ENCODE data around the gene OR1I1.
A peak's percentile ranks its signal among the peaks of the same experiment; 100 is the strongest.

OR1I1 gene

GRCh38 chr19:15098460-15098859 is 16.4 kb downstream of the OR1I1 start:
- no peak for DNase-seq (ENCODE audit: low read depth in 2 of 2)

DNA sequence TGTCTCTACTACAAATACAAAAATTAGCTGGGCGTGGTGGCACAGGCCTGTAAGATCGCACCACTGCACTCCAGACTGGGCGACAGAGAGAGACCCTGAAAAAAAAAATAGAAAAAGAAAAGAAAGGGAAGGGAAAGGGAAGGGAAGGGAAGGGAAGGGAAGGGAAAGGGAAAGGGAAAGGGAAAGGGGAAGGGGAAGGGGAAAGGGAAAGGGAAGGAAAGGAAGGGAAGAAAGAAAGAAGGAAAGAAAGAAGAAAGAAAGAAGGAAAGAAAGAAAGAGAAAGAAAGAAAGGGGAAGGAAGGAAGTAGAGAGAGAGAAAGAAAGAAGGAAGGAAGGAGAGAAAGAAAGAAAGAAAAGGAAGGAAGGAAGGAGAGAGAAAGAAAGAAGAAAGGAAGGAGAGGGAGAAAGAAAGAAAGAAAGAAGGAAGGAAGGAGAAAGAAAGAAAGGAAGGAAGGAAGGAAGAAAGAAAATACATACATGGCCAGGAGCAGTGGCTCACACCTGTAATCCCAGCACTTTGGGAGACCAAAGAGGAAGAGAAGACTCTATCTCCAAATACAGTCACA is 17.1 kb downstream of the OR1I1 start:
- DNase-seq (ENCODE audit: low read depth in 2 of 2): no peak

DNA sequence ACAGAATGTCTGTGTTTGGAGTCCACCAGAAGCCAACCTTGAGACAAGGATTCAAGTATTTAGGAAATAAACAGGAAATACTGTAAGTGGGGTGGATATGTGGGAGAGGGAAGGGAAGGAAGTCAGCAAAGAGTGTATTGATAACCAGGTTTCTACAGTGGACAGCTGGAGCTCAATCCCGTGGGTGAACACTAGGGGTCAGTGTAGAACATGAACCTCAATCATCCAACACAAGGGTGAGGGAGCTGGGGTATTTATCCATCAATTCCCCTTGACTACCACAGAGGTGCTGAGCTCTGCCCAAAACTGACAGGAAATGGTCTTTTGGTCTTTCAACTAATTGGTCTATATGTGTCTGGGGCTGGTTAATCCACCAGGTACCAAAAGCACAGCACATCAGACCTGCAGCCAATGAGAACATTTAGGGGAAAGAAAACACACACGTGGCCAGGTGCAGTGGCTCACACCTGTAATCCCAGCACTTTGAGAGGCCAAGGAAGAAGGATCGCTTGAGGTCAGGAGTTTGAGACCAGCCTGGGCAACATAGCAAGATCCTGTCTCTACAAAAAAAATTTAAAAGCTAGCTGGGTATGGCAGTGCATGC is 19.6 kb downstream of the OR1I1 start:
- DNase-seq (ENCODE audit: low read depth in 2 of 2): no peak

DNA sequence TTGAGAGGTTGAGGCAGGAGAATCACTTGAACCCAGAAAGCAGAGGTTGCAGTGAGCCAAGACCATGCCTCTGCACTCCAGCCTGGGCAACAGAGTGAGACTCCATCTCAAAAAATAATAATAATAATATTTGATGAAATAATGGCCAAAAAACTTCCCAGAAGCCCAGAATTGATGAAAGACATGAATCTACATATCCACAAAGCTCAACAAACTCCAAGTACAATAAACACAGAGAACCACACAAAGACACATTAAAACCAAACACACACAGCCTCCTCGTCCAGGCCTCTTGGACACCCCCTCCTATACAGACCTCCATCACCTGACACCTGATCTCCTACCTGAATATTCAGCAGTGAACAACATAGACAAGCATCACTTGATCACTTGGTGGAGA is 22.0 kb downstream of the OR1I1 start:
- no peak for DNase-seq (ENCODE audit: low read depth in 2 of 2)

DNA sequence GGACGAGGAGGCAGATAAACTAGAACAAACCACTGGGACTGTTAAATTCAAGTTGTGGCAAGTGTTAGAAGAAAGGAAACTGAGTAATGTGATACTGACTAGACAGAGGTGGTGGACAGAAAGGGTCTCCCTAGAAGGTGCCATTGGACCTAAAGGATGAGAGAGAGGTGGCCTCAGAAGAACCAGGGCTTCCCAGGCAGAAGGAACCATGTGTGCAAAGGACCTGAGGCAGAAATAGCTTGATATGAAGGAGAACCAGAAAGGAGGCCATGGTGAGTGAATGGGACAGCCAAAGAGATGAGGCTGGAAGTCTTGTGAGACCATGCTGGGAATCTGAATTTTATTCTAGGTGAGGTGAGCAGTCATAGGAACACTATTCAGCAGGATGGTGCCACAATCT is 22.4 kb downstream of the OR1I1 start:
- DNase-seq (ENCODE audit: low read depth in 2 of 2): no peak

DNA sequence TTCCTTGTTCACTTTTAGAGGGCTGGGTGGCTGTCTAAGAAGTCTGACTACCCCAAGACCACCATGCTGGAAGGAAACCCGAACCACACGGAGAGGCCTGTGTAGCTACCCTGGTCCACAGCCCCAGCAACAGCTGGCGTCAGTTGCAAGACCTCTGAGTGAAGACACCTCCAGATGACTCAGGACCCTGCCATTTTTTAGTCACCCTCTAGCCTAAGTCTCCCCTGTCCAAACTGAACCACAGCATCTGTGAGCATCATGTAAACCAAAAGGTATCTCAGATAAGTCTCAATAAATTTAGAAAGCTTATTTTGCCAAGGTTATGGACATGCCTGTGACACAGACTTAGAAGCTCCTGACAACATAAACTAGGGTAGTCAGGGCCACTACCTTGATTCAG is 23.0 kb downstream of the OR1I1 start:
- no peak for DNase-seq (ENCODE audit: low read depth in 2 of 2)

DNA sequence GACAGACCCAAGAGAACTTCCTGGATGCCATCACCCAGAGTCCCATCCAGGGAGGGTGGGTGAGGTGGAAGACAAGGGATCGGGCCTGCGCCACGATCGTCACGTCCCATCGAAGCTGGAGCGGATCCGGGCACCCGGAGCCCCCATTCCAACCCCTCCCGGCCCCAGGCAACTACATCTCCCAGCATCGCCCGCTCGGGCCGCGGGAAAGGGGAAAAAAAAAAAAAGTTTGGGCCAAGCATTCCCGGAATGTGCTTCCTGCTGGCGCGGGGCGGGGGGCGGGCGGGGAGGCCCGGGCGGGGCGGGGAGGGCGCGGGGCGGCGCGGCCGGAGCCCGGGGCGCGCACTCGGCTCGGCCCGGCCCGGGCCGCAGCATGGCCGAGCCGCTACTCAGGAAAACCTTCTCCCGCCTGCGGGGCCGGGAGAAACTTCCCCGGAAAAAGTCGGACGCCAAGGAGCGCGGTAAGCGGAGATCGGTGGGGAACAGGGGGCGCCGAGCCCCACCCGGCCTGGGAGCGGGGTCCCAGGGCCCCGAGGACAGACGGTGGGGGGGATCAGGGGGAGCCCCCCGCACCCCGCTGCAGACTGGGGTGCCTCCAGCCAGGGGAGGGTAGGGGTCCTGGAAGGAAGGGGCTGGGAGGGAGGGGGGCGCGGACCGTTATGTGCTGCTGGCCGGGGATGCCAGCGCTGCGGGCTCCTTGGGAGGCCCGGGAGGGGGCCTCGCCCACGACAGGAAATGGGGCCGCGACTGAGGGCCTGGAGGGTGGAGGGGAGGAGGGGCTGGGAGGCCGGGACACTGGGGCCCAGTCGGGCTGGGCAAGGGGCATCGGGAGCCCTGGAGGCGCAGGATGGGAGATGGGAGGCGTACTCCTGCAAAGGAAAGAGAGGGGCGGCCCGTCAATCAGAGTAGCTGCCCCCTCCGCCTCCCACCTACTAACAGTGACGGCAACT is 25.3 kb downstream of the OR1I1 start, which contains the start of gene SYDE1:
Gene SYDE1 (plus strand): TSS at position 341 of the 950 bp plus-strand sequence. CDS start 33 bp downstream, at position 374.
- peak; percentile 71 for DNase-seq (ENCODE audit: low read depth in 2 of 2)

DNA sequence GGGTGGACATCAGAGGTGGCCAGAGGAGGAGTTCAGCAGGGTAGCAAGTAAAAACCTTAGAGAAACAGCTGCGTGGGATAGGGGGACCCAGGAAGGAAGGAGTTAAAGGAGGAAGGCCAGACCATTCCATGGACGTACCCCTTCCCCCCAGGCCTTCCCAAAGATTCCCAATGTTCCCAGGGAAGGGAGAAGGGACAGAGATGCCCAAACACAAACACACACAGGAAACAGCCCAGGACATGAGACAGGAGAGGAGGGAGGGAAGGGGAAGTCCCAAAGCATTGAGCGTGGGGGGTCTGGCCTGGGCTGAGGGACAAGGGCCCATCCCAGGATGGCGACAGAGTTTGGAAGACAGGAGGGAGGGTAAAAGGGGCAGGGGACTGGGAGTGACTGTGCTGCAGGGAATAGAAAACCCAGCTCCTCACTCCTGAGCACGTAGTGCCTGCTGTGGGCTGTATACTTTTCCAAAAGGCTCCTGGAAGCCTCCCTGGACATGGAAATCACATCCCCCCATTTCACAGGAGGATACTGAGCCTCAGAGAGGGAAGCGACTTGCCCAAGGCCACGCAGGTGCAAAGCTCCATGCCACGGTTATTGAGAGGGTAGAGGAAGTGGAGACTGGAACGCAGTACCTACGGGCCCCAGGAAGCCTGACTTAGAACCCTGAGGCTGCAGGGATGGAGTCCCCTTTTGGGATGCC is 26.3 kb downstream of the OR1I1 start:
- DNase-seq (ENCODE audit: low read depth in 2 of 2): no peak

DNA sequence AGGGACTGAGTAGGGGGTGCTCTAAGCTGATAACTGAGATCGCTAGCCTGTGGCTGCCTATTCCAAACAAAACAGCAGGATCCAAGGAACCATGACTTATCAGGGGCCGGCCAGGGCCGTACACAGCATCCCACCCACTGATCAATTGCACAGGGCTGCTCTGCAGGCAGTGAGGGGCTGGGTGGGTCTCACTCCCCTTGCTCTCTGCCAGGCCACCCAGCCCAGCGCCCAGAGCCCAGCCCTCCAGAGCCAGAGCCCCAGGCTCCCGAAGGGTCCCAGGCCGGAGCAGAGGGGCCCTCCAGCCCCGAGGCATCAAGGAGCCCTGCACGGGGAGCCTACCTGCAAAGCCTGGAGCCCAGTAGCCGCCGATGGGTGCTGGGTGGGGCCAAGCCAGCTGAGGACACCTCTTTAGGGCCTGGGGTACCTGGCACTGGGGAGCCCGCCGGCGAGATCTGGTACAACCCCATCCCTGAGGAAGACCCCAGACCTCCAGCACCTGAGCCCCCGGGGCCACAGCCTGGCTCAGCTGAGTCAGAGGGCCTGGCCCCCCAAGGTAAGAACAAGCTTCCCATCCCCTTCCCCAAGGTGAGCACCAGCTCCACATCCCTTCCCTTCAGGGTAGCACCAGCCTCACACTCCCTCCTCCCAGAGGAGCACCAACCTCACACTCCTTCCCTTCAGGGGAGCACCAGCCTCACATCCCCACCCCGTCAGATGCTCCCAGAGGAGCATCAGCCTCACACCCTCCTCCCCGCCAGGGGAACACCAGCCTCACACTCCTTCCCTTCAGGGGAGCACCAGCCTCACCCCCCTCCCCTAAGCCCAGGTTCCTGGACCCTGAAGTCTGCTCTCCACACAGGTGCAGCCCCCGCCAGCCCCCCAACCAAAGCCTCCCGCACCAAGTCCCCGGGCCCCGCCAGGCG is 27.1 kb downstream of the OR1I1 start:
- DNase-seq (ENCODE audit: low read depth in 2 of 2): no peak

GRCh38 chr19:15109768-15110417 is 27.9 kb downstream of the OR1I1 start:
- DNase-seq (ENCODE audit: low read depth in 2 of 2): no peak

GRCh38 chr19:15110418-15110815 is 28.4 kb downstream of the OR1I1 start:
- no peak for DNase-seq (ENCODE audit: low read depth in 2 of 2)

DNA sequence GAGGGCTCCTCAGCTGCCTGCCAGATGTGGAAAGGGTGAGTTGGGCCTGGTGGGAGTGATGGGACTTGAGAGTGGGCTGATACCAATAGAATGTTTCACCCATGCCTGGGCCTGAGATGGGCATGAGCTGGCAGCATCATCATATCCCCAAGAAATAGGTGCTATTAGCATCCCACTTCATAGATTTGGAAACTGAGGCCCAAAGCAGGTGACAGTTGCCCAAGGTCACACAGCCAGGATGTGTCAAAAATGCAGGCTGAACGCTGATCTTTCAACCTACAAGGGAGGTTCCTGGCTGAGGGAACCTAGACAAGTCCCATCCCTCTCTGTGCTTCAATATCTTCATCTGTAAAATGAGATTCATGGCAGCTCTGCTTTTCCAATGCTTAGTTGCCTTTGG is 29.7 kb downstream of the OR1I1 start:
- DNase-seq (ENCODE audit: low read depth in 2 of 2): no peak

- no peak for DNase-seq (ENCODE audit: low read depth in 2 of 2)
These were observed 30.4 kb downstream of the OR1I1 start for GRCh38 chr19:15112385-15112784.

- no peak for DNase-seq (ENCODE audit: low read depth in 2 of 2)
These were observed 31.5 kb downstream of the OR1I1 start for GRCh38 chr19:15113245-15114152.

GRCh38 chr19:15114153-15114540 is 32.1 kb downstream of the OR1I1 start:
- DNase-seq (ENCODE audit: low read depth in 2 of 2): no peak

DNA sequence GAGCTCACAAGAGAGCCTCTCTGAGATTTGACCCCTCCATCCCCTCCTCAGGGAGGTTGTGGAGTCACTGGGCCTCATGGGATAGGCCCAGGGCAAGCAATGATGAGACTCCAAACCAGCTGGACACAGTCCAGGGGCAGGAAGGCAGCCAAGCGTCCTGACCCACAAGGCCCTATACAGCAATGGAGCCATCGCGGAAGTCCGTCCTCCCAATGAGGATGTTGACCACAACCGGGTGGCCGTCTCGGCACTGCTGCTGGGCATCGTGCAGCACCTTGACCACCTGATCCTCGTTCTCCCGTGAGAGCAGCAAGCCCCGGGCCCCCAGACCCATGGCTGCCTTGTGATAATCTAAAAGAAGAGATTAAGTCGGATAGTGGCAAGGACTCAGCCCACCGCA is 33.1 kb downstream of the OR1I1 start:
- no peak for DNase-seq (ENCODE audit: low read depth in 2 of 2)

DNA sequence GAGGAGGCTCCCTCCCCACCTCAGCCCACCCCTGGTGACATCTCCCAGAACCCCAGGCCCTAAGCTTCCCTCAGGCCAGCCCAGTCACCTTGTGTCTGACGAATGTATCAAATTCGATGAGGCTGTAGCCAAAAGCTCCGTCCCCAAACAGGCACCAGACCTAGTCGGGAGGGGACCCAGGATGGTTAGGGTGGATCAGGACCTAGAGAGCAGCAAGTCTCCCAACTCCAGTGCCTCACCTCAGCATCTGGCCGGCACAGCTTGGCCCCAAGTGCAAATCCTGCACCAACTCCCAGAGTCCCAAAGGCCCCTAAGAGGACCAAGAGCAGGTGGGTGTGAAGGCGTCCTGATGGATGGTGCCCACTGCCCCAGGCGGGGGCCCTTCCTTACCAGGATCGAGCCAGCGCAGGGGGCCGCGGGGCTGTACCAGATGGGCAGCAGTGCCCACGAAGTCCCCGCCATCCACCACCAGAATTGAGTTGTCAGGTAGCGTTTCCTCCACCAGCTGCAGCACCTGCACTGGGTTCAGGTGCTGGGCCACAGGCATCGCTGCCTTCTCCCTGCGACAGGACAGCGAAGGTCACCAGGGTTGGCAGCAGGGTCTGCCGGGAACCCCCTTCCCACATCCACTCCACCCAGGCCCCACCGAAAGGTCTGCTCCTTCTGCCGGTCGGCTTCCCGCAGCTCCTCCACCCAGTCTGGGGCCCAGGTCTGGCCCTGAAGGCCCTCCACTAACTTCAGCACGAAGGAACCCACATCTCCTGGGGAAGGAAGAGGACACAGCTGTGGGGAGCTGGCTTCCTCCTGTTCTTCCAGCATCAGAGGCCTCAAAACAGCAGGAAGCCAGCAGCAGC is 34.0 kb downstream of the OR1I1 start:
- DNase-seq (ENCODE audit: low read depth in 2 of 2): no peak

DNA sequence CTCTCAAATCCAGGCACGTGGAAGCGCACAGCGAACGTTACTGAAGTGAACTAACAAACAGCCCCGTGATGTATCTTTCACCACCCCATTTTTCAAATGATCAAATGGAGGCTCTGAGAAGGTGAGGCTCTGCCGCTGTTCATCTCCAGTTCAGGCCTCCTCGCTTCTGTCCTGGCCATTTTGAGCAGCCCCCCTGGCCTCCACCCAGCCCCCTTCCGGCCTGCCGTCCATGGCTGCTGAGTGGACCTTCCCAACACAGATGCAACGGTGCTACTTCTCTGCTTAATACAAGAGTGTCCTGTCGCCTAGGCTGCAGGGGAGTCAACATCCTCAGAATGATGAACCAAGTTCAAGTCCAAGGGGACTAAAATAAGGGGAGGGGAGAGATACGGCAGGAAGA is 34.8 kb downstream of the OR1I1 start:
- DNase-seq (ENCODE audit: low read depth in 2 of 2): no peak

GRCh38 chr19:15118248-15118647 is 36.2 kb downstream of the OR1I1 start:
- no peak for DNase-seq (ENCODE audit: low read depth in 2 of 2)
